Sigmoid colon (tissue), 4 donors: ENCODE data around the gene FAM3A.

Experiments
- CTCF ChIP-seq, 4 experiments: fragments of 450-650 bp in 3 of 4; fragments of 200-600 bp in 1 of 4; IDR thresholded peaks; one replicate each; pipeline ENCODE4 v1.5.1; 2016 to 2019; ENCODE audit warnings: antibody characterized with exemption in 4 of 4, mild to moderate bottlenecking in 3 of 4, moderate library complexity in 2 of 4
- POLR2A ChIP-seq, 2 donors: fragments of 450-650 bp; IDR thresholded peaks; one replicate each; pipeline ENCODE4 v1.6.1; 2016; ENCODE audit warnings: antibody characterized with exemption in 2 of 2, mild to moderate bottlenecking in 2 of 2, moderate library complexity in 2 of 2
- POLR2AphosphoS5 ChIP-seq, 4 donors: sonication (generic); formaldehyde crosslinking; IDR thresholded peaks; one replicate each; pipeline ENCODE4 v1.6.1; 2017; ENCODE audit warnings: antibody characterized with exemption in 4 of 4

DNA sequence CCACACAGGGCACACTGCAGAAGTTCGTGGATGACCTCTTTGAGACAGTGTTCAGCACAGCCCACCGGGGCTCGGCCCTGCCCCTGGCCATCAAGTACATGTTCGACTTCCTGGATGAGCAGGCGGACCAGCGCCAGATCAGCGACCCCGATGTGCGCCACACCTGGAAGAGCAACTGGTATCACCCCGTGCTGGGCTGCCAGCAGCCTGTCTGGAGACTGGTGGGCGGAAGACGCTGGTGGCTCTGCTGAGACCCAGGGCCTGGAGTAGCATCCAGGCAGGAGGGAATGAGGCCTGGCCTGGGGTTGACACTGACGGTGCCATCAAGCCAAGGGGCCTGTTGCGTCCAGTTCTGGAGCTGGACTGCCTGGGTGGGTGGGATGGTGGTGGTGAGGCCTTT, 45.6 kb downstream of the FAM3A start:
- TF ChIP-seq CTCF (IDR thresholded peaks at IDR 0.05) (no peak), POLR2A (IDR thresholded peaks at IDR 0.05) (no peak), POLR2AphosphoS5 (IDR thresholded peaks at IDR 0.05) (no peak)
